Smooth muscle cell (in vitro differentiated cells): ENCODE data around the gene KYNU. TPM values are rescaled to one million over a fixed set of nuclear protein-coding genes. Genes with fewer than 3 reads are reported as not detected.
A peak's percentile ranks its signal among the peaks of the same experiment; 100 is the strongest.

Experiments used
- DNase-seq: peaks from one replicate; lab custom pipeline; 2025; ENCODE audit not compliant: unreplicated experiment; lab: John Stamatoyannopoulos, UW
- H2AFZ ChIP-seq: fragments of 200-600 bp; sonication (generic); 2 replicates; pipeline ENCODE4 v1.6.0; 2016; ENCODE audit warnings: antibody characterized with exemption, low read depth, mild to moderate bottlenecking
- H3F3A ChIP-seq: fragments of 200-600 bp; sonication (generic); 2 replicates; pipeline ENCODE4 v1.6.0; 2017; ENCODE audit warnings: antibody characterized with exemption, low read depth
- H3K27ac ChIP-seq: fragments of 200-600 bp; sonication (generic); 2 replicates; pipeline ENCODE4 v1.5.1; 2016; ENCODE audit warnings: low read depth, mild to moderate bottlenecking
- H3K27me3 ChIP-seq: fragments of 200-600 bp; sonication (generic); 2 replicates; pipeline ENCODE4 v1.6.1; 2016; ENCODE audit warnings: low read depth, mild to moderate bottlenecking
- H3K36me3 ChIP-seq: fragments of 200-600 bp; sonication (generic); 2 replicates; pipeline ENCODE4 v1.5.1; 2016; ENCODE audit warnings: low read depth
- H3K4me1 ChIP-seq: fragments of 200-600 bp; sonication (generic); 2 replicates; pipeline ENCODE4 v1.5.1; 2016; ENCODE audit warnings: low read depth
- H3K4me2 ChIP-seq: fragments of 200-600 bp; sonication (generic); 2 replicates; pipeline ENCODE4 v1.6.0; 2016; ENCODE audit warnings: mild to moderate bottlenecking
- H3K4me3 ChIP-seq: fragments of 200-600 bp; sonication (generic); 2 replicates; pipeline ENCODE4 v1.5.1; 2016; ENCODE audit warnings: mild to moderate bottlenecking
- H3K79me2 ChIP-seq: fragments of 200-600 bp; sonication (generic); 2 replicates; pipeline ENCODE4 v1.6.0; 2016; ENCODE audit warnings: low read depth, mild to moderate bottlenecking
- H3K9ac ChIP-seq: fragments of 200-600 bp; sonication (generic); 2 replicates; pipeline ENCODE4 v1.6.0; 2016; ENCODE audit warnings: low read depth
- H3K9me3 ChIP-seq: fragments of 200-600 bp; sonication (generic); replicated peaks from 2 replicates; pipeline ENCODE4 v1.5.1; 2016; ENCODE audit warnings: low read depth
- H4K20me1 ChIP-seq: fragments of 200-600 bp; sonication (generic); 2 replicates; pipeline ENCODE4 v1.6.0; 2016; ENCODE audit warnings: low read depth
- CTCF ChIP-seq: fragments of 200-600 bp; sonication (generic); IDR thresholded peaks from 2 replicates; pipeline ENCODE4 v1.5.1; 2017; ENCODE audit warnings: borderline replicate concordance, mild to moderate bottlenecking, antibody characterized with exemption; ENCODE audit not compliant: insufficient read depth, poor library complexity, severe bottlenecking
- WGBS: methylation state at CpG from one replicate; pipeline ENCODE4 v1.1.7; 2016; ENCODE audit warnings: low lambda C conversion rate; 5-methylcytosine and 5-hydroxymethylcytosine counted together
- polyA plus RNA-seq: library from polyadenylated mRNA; unstranded; fragments of >200 nt; fragmentation: Nextera tagmentation; extraction: Ambion mirVana; gene quantifications from 2 replicates; pipeline ENCODE4 v1.2.1, GENCODE V29; 2016
- total RNA-seq: library from RNA; depleted of rRNA; stranded (reverse); fragments of >200 nt; gene quantifications from 2 replicates; pipeline ENCODE4 v1.2.3, GENCODE V29; 2014

KYNU gene
- total and polyA plus RNA-seq, 2 experiments from 2014 or later: 5.7 to 16.0 TPM

- Histone ChIP-seq H3K27ac (no peak overlapping the region), H2AFZ (no peak overlapping the region), H3K79me2 (no peaks in the 10 kb centered on the region), H3K4me1 (no peaks in the 10 kb centered on the region), H3K9me3 (no peaks in the 10 kb centered on the region), H3K9ac (no peak overlapping the region), H3F3A (no peaks in the 10 kb centered on the region), H3K4me3 (no peak overlapping the region), H3K4me2 (no peak overlapping the region), H4K20me1 (no peaks in the 10 kb centered on the region), H3K27me3 (no peaks in the 10 kb centered on the region), H3K36me3 (no peaks in the 10 kb centered on the region)
- 94% methylated on average over 2 of the region's 2 CpGs for WGBS
- no peak for DNase-seq
- no peak for TF ChIP-seq CTCF
Measured at GRCh38 chr2:143000599-143000998, 123.1 kb downstream of the KYNU start.

- no peaks in the 10 kb centered on the region for H3F3A ChIP-seq
- no peaks in the 10 kb centered on the region for H3K27me3 ChIP-seq
- no peak overlapping the region for H3K9ac ChIP-seq
- no peaks in the 10 kb centered on the region for H3K79me2 ChIP-seq
- TF ChIP-seq CTCF: no peak
- no peak for DNase-seq
- H2AFZ ChIP-seq: no peak overlapping the region
- H3K4me2 ChIP-seq: no peak overlapping the region
- H3K4me1 ChIP-seq: no peaks in the 10 kb centered on the region
- H3K27ac ChIP-seq: no peak overlapping the region
- no peaks in the 10 kb centered on the region for H4K20me1 ChIP-seq
- no peaks in the 10 kb centered on the region for H3K36me3 ChIP-seq
- WGBS: 57% methylated on average over 1 of the region's 1 CpG
- no peak overlapping the region for H3K4me3 ChIP-seq
- H3K9me3 ChIP-seq: no peaks in the 10 kb centered on the region
Measured at GRCh38 chr2:143001501-143001900, 124.0 kb downstream of the KYNU start.

- Histone ChIP-seq H3K27ac (no peak overlapping the region), H4K20me1 (no peaks in the 10 kb centered on the region), H3K4me1 (no peaks in the 10 kb centered on the region), H3K79me2 (no peaks in the 10 kb centered on the region), H3K4me3 (peak overlapping the region; percentile 8), H3K27me3 (no peaks in the 10 kb centered on the region), H3K9ac (no peak overlapping the region), H2AFZ (peak overlapping the region; percentile 39), H3F3A (no peaks in the 10 kb centered on the region), H3K9me3 (no peaks in the 10 kb centered on the region), H3K36me3 (no peaks in the 10 kb centered on the region), H3K4me2 (peak overlapping the region; percentile 41)
- no peak for TF ChIP-seq CTCF
- no peak for DNase-seq
- 50% methylated on average over 4 of the region's 4 CpGs for WGBS
Measured at GRCh38 chr2:143015656-143016055, 138.2 kb downstream of the KYNU start.

- no peak for TF ChIP-seq CTCF
- Histone ChIP-seq H3K27ac (no peak overlapping the region), H3K9me3 (no peaks in the 10 kb centered on the region), H3K4me3 (peak overlapping the region; percentile 42), H4K20me1 (no peaks in the 10 kb centered on the region), H3K36me3 (no peaks in the 10 kb centered on the region), H3F3A (no peaks in the 10 kb centered on the region), H3K4me2 (peak overlapping the region; percentile 87), H3K9ac (no peak overlapping the region), H3K4me1 (peaks cover 4% of the 10 kb centered on the region), H3K27me3 (peaks cover 46% of the 10 kb centered on the region), H3K79me2 (no peaks in the 10 kb centered on the region), H2AFZ (peak overlapping the region; percentile 84)
- no peak for DNase-seq
- 11% methylated on average over 28 of the region's 28 CpGs for WGBS
Measured at GRCh38 chr2:143026411-143027054, 149.1 kb downstream of the KYNU start.
